Stomach (tissue), 4 donors: ENCODE measurements around the gene PTPRD.

ENCODE experiments used
- CTCF ChIP-seq, 7 experiments: fragments of 450-650 bp in 4 of 7; fragments of 200-600 bp in 3 of 7; sonication (generic) in 3 of 7; IDR thresholded peaks; one replicate each; pipeline ENCODE4 v1.5.1; 2016 to 2019; ENCODE audit warnings: antibody characterized with exemption in 7 of 7, control low read depth in 2 of 7, mild to moderate bottlenecking in 1 of 7
- POLR2A ChIP-seq, 4 donors: fragments of 450-650 bp; IDR thresholded peaks; one replicate each; pipeline ENCODE4 v1.6.1; 2016; ENCODE audit warnings: antibody characterized with exemption in 4 of 4, control low read depth in 2 of 4, mild to moderate bottlenecking in 1 of 4, moderate library complexity in 1 of 4

DNA sequence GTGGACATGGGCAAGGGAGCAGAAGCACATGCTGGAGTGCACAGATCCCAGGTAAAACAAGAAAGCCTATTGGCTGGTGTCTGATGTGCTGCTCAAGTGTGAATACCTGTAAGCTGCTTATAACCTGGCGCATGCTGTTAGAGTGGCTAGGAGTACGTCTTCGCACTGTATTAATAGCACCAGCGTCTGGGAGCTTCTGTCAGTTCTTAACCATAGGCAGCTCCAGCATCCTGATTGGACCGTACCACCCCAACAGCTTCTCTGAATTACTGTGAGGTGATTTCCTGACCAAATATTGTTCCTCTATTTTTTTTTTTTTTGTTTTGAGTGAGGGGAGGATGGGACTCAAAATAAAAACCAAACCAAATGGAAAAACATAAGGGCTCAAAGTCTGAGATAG lies 987.6 kb downstream of the PTPRD start:
- TF ChIP-seq CTCF (IDR thresholded peaks at IDR 0.05) (no peak), POLR2A (IDR thresholded peaks at IDR 0.05) (no peak)
